Mononuclear cell (primary cell): Measurements from ENCODE around the gene CGB3. TPM values are rescaled to one million over a fixed set of nuclear protein-coding genes. Genes with fewer than 3 reads are reported as not detected.
"Not testable (repeated sequence)": the region's sequence is repeated elsewhere in the genome, so short reads cannot be mapped to it uniquely, and the experiment has no call there.

ENCODE experiments used
- H3K27me3 ChIP-seq: 2 replicates; pipeline ENCODE4 v1.6.0; 2011; ENCODE audit warnings: low read length, control low read depth; ENCODE audit not compliant: insufficient read depth
- H3K4me1 ChIP-seq: 2 replicates; pipeline ENCODE4 v1.5.1; 2011; ENCODE audit warnings: mild to moderate bottlenecking, low read length, control low read depth; ENCODE audit not compliant: insufficient read depth
- H3K4me3 ChIP-seq: 2 replicates; pipeline ENCODE4 v1.5.1; 2011; ENCODE audit warnings: mild to moderate bottlenecking, low read length, moderate library complexity
- H3K9me3 ChIP-seq: 2 replicates; pipeline ENCODE4 v1.5.1; 2011; ENCODE audit warnings: low read depth, mild to moderate bottlenecking, control low read depth, low read length
- total RNA-seq: library from RNA; depleted of rRNA; stranded (reverse); fragments of >200 nt; gene quantifications from one replicate; pipeline ENCODE4 v1.2.3, GENCODE V29; 2012

The CGB3 gene
- total RNA-seq, 1 donor: not detected

- Histone ChIP-seq H3K4me3 (peak overlapping the region; percentile 23), H3K4me1 (peaks cover 22% of the 10 kb centered on the region), H3K9me3 (no peaks in the 10 kb centered on the region), H3K27me3 (peaks cover 36% of the 10 kb centered on the region)
Measured at GRCh38 chr19:49056101-49056901, 32.2 kb upstream of the CGB3 start.

GRCh38 chr19:49050376-49051033 is 26.4 kb upstream of the CGB3 start:
- H3K27me3 ChIP-seq, H3K4me1 ChIP-seq, H3K4me3 ChIP-seq, H3K9me3 ChIP-seq: not testable (repeated sequence)

GRCh38 chr19:49049834-49050233 is 25.7 kb upstream of the CGB3 start:
- H3K9me3 ChIP-seq, H3K4me3 ChIP-seq, H3K4me1 ChIP-seq, H3K27me3 ChIP-seq: not testable (repeated sequence)

GRCh38 chr19:49049011-49049410 is 24.9 kb upstream of the CGB3 start, which contains the start of gene CGB8:
Gene CGB8 (minus strand): TSS chr19:49049111. CDS start chr19:49048739, 372 bp downstream.
- not testable (repeated sequence) for H3K9me3 ChIP-seq, H3K27me3 ChIP-seq, H3K4me3 ChIP-seq, H3K4me1 ChIP-seq

- H3K27me3 ChIP-seq, H3K9me3 ChIP-seq, H3K4me3 ChIP-seq, H3K4me1 ChIP-seq: not testable (repeated sequence)
Measured at GRCh38 chr19:49043548-49043947, 19.4 kb upstream of the CGB3 start, which contains the start of gene CGB5. Gene CGB5 (plus strand): TSS chr19:49043848. CDS start chr19:49044210, 362 bp downstream.

- H3K4me1 ChIP-seq, H3K9me3 ChIP-seq, H3K4me3 ChIP-seq, H3K27me3 ChIP-seq: not testable (repeated sequence)
Measured at GRCh38 chr19:49042666-49043065, 18.5 kb upstream of the CGB3 start.

- H3K4me1 ChIP-seq: no peaks in the 10 kb centered on the region
- no peak overlapping the region for H3K4me3 ChIP-seq
Measured at GRCh38 chr19:49042177-49042576, 18.0 kb upstream of the CGB3 start.

GRCh38 chr19:49039736-49040135 is 15.6 kb upstream of the CGB3 start:
- not testable (repeated sequence) for H3K4me1 ChIP-seq, H3K9me3 ChIP-seq, H3K27me3 ChIP-seq, H3K4me3 ChIP-seq

More at GRCh38 chr19:49042177-49042576, 18.0 kb upstream of the CGB3 start:
- Histone ChIP-seq H3K27me3 (no peaks in the 10 kb centered on the region), H3K9me3 (no peaks in the 10 kb centered on the region)

- H3K4me1 ChIP-seq, H3K27me3 ChIP-seq, H3K4me3 ChIP-seq, H3K9me3 ChIP-seq: not testable (repeated sequence)
Measured at GRCh38 chr19:49038557-49039276, 14.6 kb upstream of the CGB3 start.

GRCh38 chr19:49038111-49038510 is 14.0 kb upstream of the CGB3 start:
- H3K4me1 ChIP-seq, H3K9me3 ChIP-seq, H3K27me3 ChIP-seq, H3K4me3 ChIP-seq: not testable (repeated sequence)

GRCh38 chr19:49036815-49037214 is 12.7 kb upstream of the CGB3 start, which contains the start of gene CGB1:
Gene CGB1 (minus strand): TSS chr19:49036895. CDS start chr19:49036711, 184 bp downstream.
- H3K4me1 ChIP-seq, H3K4me3 ChIP-seq, H3K27me3 ChIP-seq, H3K9me3 ChIP-seq: not testable (repeated sequence)

- H3K4me1 ChIP-seq, H3K9me3 ChIP-seq, H3K27me3 ChIP-seq, H3K4me3 ChIP-seq: not testable (repeated sequence)
Measured at GRCh38 chr19:49031642-49032301, 7.6 kb upstream of the CGB3 start, which contains the start of gene CGB2. Gene CGB2 (plus strand): TSS chr19:49031890. CDS start chr19:49032096, 206 bp downstream.

- not testable (repeated sequence) for H3K9me3 ChIP-seq, H3K27me3 ChIP-seq, H3K4me3 ChIP-seq, H3K4me1 ChIP-seq
Measured at GRCh38 chr19:49030323-49030722, 6.2 kb upstream of the CGB3 start.

- H3K9me3 ChIP-seq, H3K4me1 ChIP-seq, H3K4me3 ChIP-seq, H3K27me3 ChIP-seq: not testable (repeated sequence)
Measured at GRCh38 chr19:49029749-49030148, 5.6 kb upstream of the CGB3 start.

- H3K4me1 ChIP-seq, H3K27me3 ChIP-seq, H3K9me3 ChIP-seq, H3K4me3 ChIP-seq: not testable (repeated sequence)
Measured at GRCh38 chr19:49028686-49029085, 4.6 kb upstream of the CGB3 start.
